Measurements from ENCODE around the gene FAM236D. TPM values are rescaled to one million over a fixed set of nuclear protein-coding genes. Genes with fewer than 3 reads are reported as not detected.
"Not testable (repeated sequence)": the region's sequence is repeated elsewhere in the genome, so short reads cannot be mapped to it uniquely, and the experiment has no call there.

FAM236D gene
- polyA plus RNA-seq (2013, experiment 1 of 2) = not detected
- polyA plus RNA-seq (2013, experiment 2 of 2) = not detected

GRCh38 chrX:72808110-72808509 lies at the start of gene FAM236D:
FAM236D (minus strand) TSS chrX:72808210; CDS start chrX:72808110, 100 bp downstream.
- H3K36me3 ChIP-seq (ENCODE audit: control insufficient read depth, insufficient read depth, low read length); H3K27ac ChIP-seq (ENCODE audit: low read depth, low read length); H3K23ac ChIP-seq (ENCODE audit: low read length); H4K5ac ChIP-seq (ENCODE audit: low read length); H3K4me3 ChIP-seq (ENCODE audit: low read length); H3K27me3 ChIP-seq (ENCODE audit: insufficient read depth, low read length, poor library complexity); H3K79me2 ChIP-seq (ENCODE audit: control insufficient read depth, insufficient read depth, low read length); H2BK15ac ChIP-seq (replicated peaks; ENCODE audit: low read depth); DNase-seq; H4K8ac ChIP-seq (ENCODE audit: low read depth, low read length); H3K18ac ChIP-seq (ENCODE audit: low read length); H3K56ac ChIP-seq (ENCODE audit: low read length); H2AK5ac ChIP-seq (ENCODE audit: low read length); H2BK5ac ChIP-seq (ENCODE audit: low read length); H3K79me1 ChIP-seq (ENCODE audit: low read length); H2BK120ac ChIP-seq (ENCODE audit: low read depth, low read length); H3K4ac ChIP-seq (ENCODE audit: low read depth, low read length); H3K9ac ChIP-seq (ENCODE audit: low read length); H3K4me2 ChIP-seq (ENCODE audit: low read length); H3K4me1 ChIP-seq (ENCODE audit: control insufficient read depth, low read depth, low read length): not testable (repeated sequence)
- WGBS (ENCODE audit: extremely low coverage, insufficient coverage, low lambda C conversion rate) = no CpG with 5 or more reads among the region's 13 CpGs

GRCh38 chrX:72837532-72837931 lies 29.5 kb upstream of the FAM236D start:
- not testable (repeated sequence) for H2BK5ac ChIP-seq (ENCODE audit: low read length); H2BK15ac ChIP-seq (replicated peaks; ENCODE audit: low read depth); H3K56ac ChIP-seq (ENCODE audit: low read length); DNase-seq; H2BK120ac ChIP-seq (ENCODE audit: low read depth, low read length); H3K27ac ChIP-seq (ENCODE audit: low read depth, low read length); H3K36me3 ChIP-seq (ENCODE audit: control insufficient read depth, insufficient read depth, low read length); H3K27me3 ChIP-seq (ENCODE audit: insufficient read depth, low read length, poor library complexity); H3K4me2 ChIP-seq (ENCODE audit: low read length); H2AK5ac ChIP-seq (ENCODE audit: low read length); H3K79me2 ChIP-seq (ENCODE audit: control insufficient read depth, insufficient read depth, low read length); H3K9ac ChIP-seq (ENCODE audit: low read length); H3K4ac ChIP-seq (ENCODE audit: low read depth, low read length); H3K4me1 ChIP-seq (ENCODE audit: control insufficient read depth, low read depth, low read length); H3K4me3 ChIP-seq (ENCODE audit: low read length); H4K8ac ChIP-seq (ENCODE audit: low read depth, low read length); H4K5ac ChIP-seq (ENCODE audit: low read length); H3K79me1 ChIP-seq (ENCODE audit: low read length); H3K18ac ChIP-seq (ENCODE audit: low read length); H3K23ac ChIP-seq (ENCODE audit: low read length)
- WGBS (ENCODE audit: extremely low coverage, insufficient coverage, low lambda C conversion rate) = no CpG with 5 or more reads among the region's 2 CpGs

- H3K79me1 ChIP-seq (ENCODE audit: low read length); H3K4ac ChIP-seq (ENCODE audit: low read depth, low read length); H3K56ac ChIP-seq (ENCODE audit: low read length); H4K8ac ChIP-seq (ENCODE audit: low read depth, low read length); H3K4me1 ChIP-seq (ENCODE audit: control insufficient read depth, low read depth, low read length); H3K18ac ChIP-seq (ENCODE audit: low read length); H4K5ac ChIP-seq (ENCODE audit: low read length); H3K27ac ChIP-seq (ENCODE audit: low read depth, low read length); H3K4me3 ChIP-seq (ENCODE audit: low read length); H2BK120ac ChIP-seq (ENCODE audit: low read depth, low read length); H3K27me3 ChIP-seq (ENCODE audit: insufficient read depth, low read length, poor library complexity); H2BK15ac ChIP-seq (replicated peaks; ENCODE audit: low read depth); H3K9ac ChIP-seq (ENCODE audit: low read length); H3K4me2 ChIP-seq (ENCODE audit: low read length); H3K36me3 ChIP-seq (ENCODE audit: control insufficient read depth, insufficient read depth, low read length); H2BK5ac ChIP-seq (ENCODE audit: low read length); H3K79me2 ChIP-seq (ENCODE audit: control insufficient read depth, insufficient read depth, low read length); H2AK5ac ChIP-seq (ENCODE audit: low read length); DNase-seq; H3K23ac ChIP-seq (ENCODE audit: low read length): not testable (repeated sequence)
- WGBS (ENCODE audit: extremely low coverage, insufficient coverage, low lambda C conversion rate) = no CpG with 5 or more reads among the region's 13 CpGs
These were observed 22.7 kb upstream of the FAM236D start for GRCh38 chrX:72830701-72831100.

GRCh38 chrX:72790390-72790789 lies 17.6 kb downstream of the FAM236D start:
- not testable (repeated sequence) for H3K79me2 ChIP-seq (ENCODE audit: control insufficient read depth, insufficient read depth, low read length); H2BK5ac ChIP-seq (ENCODE audit: low read length); H3K36me3 ChIP-seq (ENCODE audit: control insufficient read depth, insufficient read depth, low read length); H3K9ac ChIP-seq (ENCODE audit: low read length); H3K79me1 ChIP-seq (ENCODE audit: low read length); H2BK15ac ChIP-seq (replicated peaks; ENCODE audit: low read depth); H2BK120ac ChIP-seq (ENCODE audit: low read depth, low read length); H4K8ac ChIP-seq (ENCODE audit: low read depth, low read length); H3K18ac ChIP-seq (ENCODE audit: low read length); H3K23ac ChIP-seq (ENCODE audit: low read length); H3K27me3 ChIP-seq (ENCODE audit: insufficient read depth, low read length, poor library complexity); H3K4me2 ChIP-seq (ENCODE audit: low read length); H3K4ac ChIP-seq (ENCODE audit: low read depth, low read length); H3K27ac ChIP-seq (ENCODE audit: low read depth, low read length); H2AK5ac ChIP-seq (ENCODE audit: low read length); H3K56ac ChIP-seq (ENCODE audit: low read length); DNase-seq; H3K4me3 ChIP-seq (ENCODE audit: low read length); H3K4me1 ChIP-seq (ENCODE audit: control insufficient read depth, low read depth, low read length); H4K5ac ChIP-seq (ENCODE audit: low read length)
- no CpG with 5 or more reads among the region's 3 CpGs for WGBS (ENCODE audit: extremely low coverage, insufficient coverage, low lambda C conversion rate)

- not testable (repeated sequence) for H2BK120ac ChIP-seq (ENCODE audit: low read depth, low read length); H2AK5ac ChIP-seq (ENCODE audit: low read length); H3K18ac ChIP-seq (ENCODE audit: low read length); H3K36me3 ChIP-seq (ENCODE audit: control insufficient read depth, insufficient read depth, low read length); DNase-seq; H3K4ac ChIP-seq (ENCODE audit: low read depth, low read length); H3K23ac ChIP-seq (ENCODE audit: low read length); H3K4me2 ChIP-seq (ENCODE audit: low read length); H3K9ac ChIP-seq (ENCODE audit: low read length); H3K79me1 ChIP-seq (ENCODE audit: low read length); H3K4me1 ChIP-seq (ENCODE audit: control insufficient read depth, low read depth, low read length); H3K56ac ChIP-seq (ENCODE audit: low read length); H4K5ac ChIP-seq (ENCODE audit: low read length); H3K27ac ChIP-seq (ENCODE audit: low read depth, low read length); H3K27me3 ChIP-seq (ENCODE audit: insufficient read depth, low read length, poor library complexity); H2BK15ac ChIP-seq (replicated peaks; ENCODE audit: low read depth); H2BK5ac ChIP-seq (ENCODE audit: low read length); H3K79me2 ChIP-seq (ENCODE audit: control insufficient read depth, insufficient read depth, low read length); H3K4me3 ChIP-seq (ENCODE audit: low read length); H4K8ac ChIP-seq (ENCODE audit: low read depth, low read length)
- WGBS (ENCODE audit: extremely low coverage, insufficient coverage, low lambda C conversion rate) = no CpG with 5 or more reads among the region's 1 CpG
These were observed 19.9 kb downstream of the FAM236D start for GRCh38 chrX:72788142-72788541.

GRCh38 chrX:72783964-72784363 lies 24.0 kb downstream of the FAM236D start:
- no CpG with 5 or more reads among the region's 6 CpGs for WGBS (ENCODE audit: extremely low coverage, insufficient coverage, low lambda C conversion rate)
- H3K23ac ChIP-seq (ENCODE audit: low read length); H3K36me3 ChIP-seq (ENCODE audit: control insufficient read depth, insufficient read depth, low read length); H2BK120ac ChIP-seq (ENCODE audit: low read depth, low read length); H3K27ac ChIP-seq (ENCODE audit: low read depth, low read length); H3K79me1 ChIP-seq (ENCODE audit: low read length); H4K8ac ChIP-seq (ENCODE audit: low read depth, low read length); H3K9ac ChIP-seq (ENCODE audit: low read length); H3K56ac ChIP-seq (ENCODE audit: low read length); H3K4ac ChIP-seq (ENCODE audit: low read depth, low read length); H2BK15ac ChIP-seq (replicated peaks; ENCODE audit: low read depth); H3K4me1 ChIP-seq (ENCODE audit: control insufficient read depth, low read depth, low read length); H3K4me3 ChIP-seq (ENCODE audit: low read length); H3K18ac ChIP-seq (ENCODE audit: low read length); DNase-seq; H3K4me2 ChIP-seq (ENCODE audit: low read length); H2AK5ac ChIP-seq (ENCODE audit: low read length); H2BK5ac ChIP-seq (ENCODE audit: low read length); H3K27me3 ChIP-seq (ENCODE audit: insufficient read depth, low read length, poor library complexity); H3K79me2 ChIP-seq (ENCODE audit: control insufficient read depth, insufficient read depth, low read length); H4K5ac ChIP-seq (ENCODE audit: low read length): not testable (repeated sequence)

Data from mesendoderm (in vitro differentiated cells).